GM12801 (cell line): Measurements from ENCODE around the gene HTD2.

Source experiments
- CTCF ChIP-seq: IDR thresholded peaks from one replicate; pipeline ENCODE4 v1.5.1; 2011; ENCODE audit warnings: control low read depth; ENCODE audit not compliant: insufficient read length; ENCODE audit errors: extremely low read depth

Gene HTD2

GRCh38 chr3:58270485-58270884 lies 35.8 kb upstream of the HTD2 start:
- no peak for TF ChIP-seq CTCF

- TF ChIP-seq CTCF, result no peak
Observed at GRCh38 chr3:58271901-58272501, 34.3 kb upstream of the HTD2 start.

GRCh38 chr3:58272891-58273290 lies 33.4 kb upstream of the HTD2 start:
- TF ChIP-seq CTCF, result no peak

GRCh38 chr3:58274027-58274614 lies 32.2 kb upstream of the HTD2 start:
- TF ChIP-seq CTCF, result no peak

GRCh38 chr3:58281069-58281468 lies 25.3 kb upstream of the HTD2 start:
- TF ChIP-seq CTCF, result no peak

GRCh38 chr3:58285334-58285733 lies 21.0 kb upstream of the HTD2 start:
- no peak for TF ChIP-seq CTCF

GRCh38 chr3:58287354-58287753 lies 19.0 kb upstream of the HTD2 start:
- no peak for TF ChIP-seq CTCF
